ENCODE measurements around the gene USP31. TPM values are rescaled to one million over a fixed set of nuclear protein-coding genes. Genes with fewer than 3 reads are reported as not detected.

Gene USP31
- total RNA-seq, 2 experiments from 2014 or later = 6.6 to 6.8 TPM

- Mint-ChIP-seq H3K4me1 (peaks cover 2% of the 10 kb centered on the region), H3K36me3 (ENCODE audit: low read depth) (no peaks in the 10 kb centered on the region), H3K27me3 (no peaks in the 10 kb centered on the region), H3K27ac (no peak overlapping the region), H3K4me3 (no peak overlapping the region), H3K9me3 (peaks cover 2% of the 10 kb centered on the region)
- no peak for DNase-seq
- ChIA-PET CTCF (no interaction called here), POLR2A (no interaction called here)
Observed at GRCh38 chr16:23124315-23124714, 24.9 kb downstream of the USP31 start.

- Mint-ChIP-seq H3K4me1 (peaks cover 2% of the 10 kb centered on the region), H3K9me3 (peaks cover 2% of the 10 kb centered on the region), H3K4me3 (no peak overlapping the region), H3K27ac (no peak overlapping the region), H3K27me3 (no peaks in the 10 kb centered on the region), H3K36me3 (ENCODE audit: low read depth) (no peaks in the 10 kb centered on the region)
- ChIA-PET POLR2A (no interaction called here), CTCF (no interaction called here)
- no peak for DNase-seq
Observed at GRCh38 chr16:23122144-23122543, 27.1 kb downstream of the USP31 start.

- Mint-ChIP-seq H3K4me1 (peaks cover 2% of the 10 kb centered on the region), H3K4me3 (no peak overlapping the region)
Observed at GRCh38 chr16:23121024-23121423, 28.2 kb downstream of the USP31 start.

GRCh38 chr16:23120562-23120961 lies 28.7 kb downstream of the USP31 start:
- Mint-ChIP-seq H3K27ac (no peak overlapping the region), H3K27me3 (no peaks in the 10 kb centered on the region), H3K4me1 (peaks cover 2% of the 10 kb centered on the region), H3K4me3 (no peak overlapping the region), H3K36me3 (ENCODE audit: low read depth) (no peaks in the 10 kb centered on the region), H3K9me3 (peaks cover 2% of the 10 kb centered on the region)
- ChIA-PET CTCF (no interaction called here), POLR2A (no interaction called here)
- no peak for DNase-seq

More at GRCh38 chr16:23121024-23121423, 28.2 kb downstream of the USP31 start:
- CTCF ChIA-PET = no interaction called here
- no peak for DNase-seq
- Mint-ChIP-seq H3K27me3 (no peaks in the 10 kb centered on the region), H3K9me3 (peaks cover 2% of the 10 kb centered on the region), H3K27ac (no peak overlapping the region), H3K36me3 (ENCODE audit: low read depth) (no peaks in the 10 kb centered on the region)
- POLR2A ChIA-PET = no interaction called here

- CTCF ChIA-PET = interaction anchor here (0.9 kb wide), 1 partner anchor 45 kb away, joined by 3 read pairs; no protein-coding TSS in a partner anchor
Observed at GRCh38 chr16:23119570-23119969, 29.7 kb downstream of the USP31 start.

GRCh38 chr16:23114131-23114904 lies 34.9 kb downstream of the USP31 start:
- no peak overlapping the region for H3K4me3 Mint-ChIP-seq
- POLR2A ChIA-PET = no interaction called here
- H3K4me1 Mint-ChIP-seq = no peaks in the 10 kb centered on the region

More at GRCh38 chr16:23119570-23119969, 29.7 kb downstream of the USP31 start:
- no peaks in the 10 kb centered on the region for H3K36me3 Mint-ChIP-seq (ENCODE audit: low read depth)
- H3K27ac Mint-ChIP-seq = no peak overlapping the region
- H3K9me3 Mint-ChIP-seq = peaks cover 2% of the 10 kb centered on the region
- POLR2A ChIA-PET = no interaction called here
- no peaks in the 10 kb centered on the region for H3K27me3 Mint-ChIP-seq
- peaks cover 2% of the 10 kb centered on the region for H3K4me1 Mint-ChIP-seq
- H3K4me3 Mint-ChIP-seq = no peak overlapping the region
- no peak for DNase-seq

GRCh38 chr16:23113185-23113584 lies 36.1 kb downstream of the USP31 start:
- ChIA-PET POLR2A (no interaction called here), CTCF (interaction anchor here (1.2 kb wide), 1 partner anchor 15 kb away, joined by 5 read pairs; no protein-coding TSS in a partner anchor)
- Mint-ChIP-seq H3K4me3 (no peak overlapping the region), H3K4me1 (no peaks in the 10 kb centered on the region), H3K27ac (no peak overlapping the region), H3K9me3 (no peaks in the 10 kb centered on the region), H3K27me3 (no peaks in the 10 kb centered on the region), H3K36me3 (ENCODE audit: low read depth) (no peaks in the 10 kb centered on the region)
- DNase-seq = no peak

More at GRCh38 chr16:23114131-23114904, 34.9 kb downstream of the USP31 start:
- CTCF ChIA-PET = interaction anchor here (0.6 to 1.2 kb wide), 2 partner anchors 14 to 352 kb away, joined by 3 to 5 read pairs; no protein-coding TSS in a partner anchor
- Mint-ChIP-seq H3K27me3 (no peaks in the 10 kb centered on the region), H3K36me3 (ENCODE audit: low read depth) (no peaks in the 10 kb centered on the region), H3K9me3 (no peaks in the 10 kb centered on the region), H3K27ac (no peak overlapping the region)
- DNase-seq = no peak

GRCh38 chr16:23110257-23110899 lies 38.9 kb downstream of the USP31 start:
- H3K27ac Mint-ChIP-seq = no peak overlapping the region
- CTCF ChIA-PET = no interaction called here

GRCh38 chr16:23107936-23108335 lies 41.3 kb downstream of the USP31 start:
- POLR2A ChIA-PET = no interaction called here
- Mint-ChIP-seq H3K27ac (no peak overlapping the region), H3K4me3 (no peak overlapping the region), H3K9me3 (no peaks in the 10 kb centered on the region), H3K27me3 (no peaks in the 10 kb centered on the region), H3K36me3 (ENCODE audit: low read depth) (peaks cover 6% of the 10 kb centered on the region), H3K4me1 (no peaks in the 10 kb centered on the region)
- CTCF ChIA-PET = no interaction called here
- no peak for DNase-seq

More at GRCh38 chr16:23110257-23110899, 38.9 kb downstream of the USP31 start:
- Mint-ChIP-seq H3K9me3 (no peaks in the 10 kb centered on the region), H3K36me3 (ENCODE audit: low read depth) (peaks cover 3% of the 10 kb centered on the region), H3K4me3 (no peak overlapping the region), H3K27me3 (no peaks in the 10 kb centered on the region), H3K4me1 (no peaks in the 10 kb centered on the region)
- POLR2A ChIA-PET = no interaction called here
- no peak for DNase-seq

GRCh38 chr16:23107117-23107516 lies 42.1 kb downstream of the USP31 start:
- CTCF ChIA-PET = interaction anchor here (0.6 kb wide), 1 partner anchor 77 kb away, joined by 4 read pairs; no protein-coding TSS in a partner anchor

GRCh38 chr16:23105309-23105708 lies 43.9 kb downstream of the USP31 start:
- POLR2A ChIA-PET = no interaction called here

More at GRCh38 chr16:23107117-23107516, 42.1 kb downstream of the USP31 start:
- H3K9me3 Mint-ChIP-seq = no peaks in the 10 kb centered on the region
- H3K27me3 Mint-ChIP-seq = no peaks in the 10 kb centered on the region
- no peak overlapping the region for H3K27ac Mint-ChIP-seq
- no peaks in the 10 kb centered on the region for H3K4me1 Mint-ChIP-seq
- peaks cover 6% of the 10 kb centered on the region for H3K36me3 Mint-ChIP-seq (ENCODE audit: low read depth)
- H3K4me3 Mint-ChIP-seq = no peak overlapping the region
- DNase-seq = no peak
- POLR2A ChIA-PET = no interaction called here

GRCh38 chr16:23104032-23104955 lies 45.0 kb downstream of the USP31 start:
- ChIA-PET POLR2A (no interaction called here), CTCF (interaction anchor here (1.1 kb wide), 1 partner anchor 31 kb away, joined by 5 read pairs; no protein-coding TSS in a partner anchor)
- no peak for DNase-seq
- Mint-ChIP-seq H3K36me3 (ENCODE audit: low read depth) (peaks cover 16% of the 10 kb centered on the region), H3K4me3 (no peak overlapping the region), H3K27ac (no peak overlapping the region), H3K4me1 (no peaks in the 10 kb centered on the region), H3K27me3 (no peaks in the 10 kb centered on the region), H3K9me3 (no peaks in the 10 kb centered on the region)

More at GRCh38 chr16:23105309-23105708, 43.9 kb downstream of the USP31 start:
- Mint-ChIP-seq H3K9me3 (no peaks in the 10 kb centered on the region), H3K36me3 (ENCODE audit: low read depth) (peaks cover 11% of the 10 kb centered on the region), H3K4me1 (no peaks in the 10 kb centered on the region), H3K27me3 (no peaks in the 10 kb centered on the region), H3K27ac (no peak overlapping the region), H3K4me3 (no peak overlapping the region)
- no peak for DNase-seq
- CTCF ChIA-PET = interaction anchor here (1.1 kb wide), 1 partner anchor 30 kb away, joined by 5 read pairs; no protein-coding TSS in a partner anchor

Data from activated CD4-positive, alpha-beta T cell treated with anti-CD3 and anti-CD28 coated beads, Interleukin-2, amount 10 ng/mL, durations not matched to agents 7 days and 5 days (primary cell).